Smooth muscle cell of the coronary artery (primary cell): Measurements from ENCODE around the gene SLC16A4. TPM values are rescaled to one million over a fixed set of nuclear protein-coding genes. Genes with fewer than 3 reads are reported as not detected.

Experiments
- total RNA-seq: library from RNA; depleted of rRNA; stranded (reverse); fragments of >200 nt; gene quantifications from 2 replicates; pipeline ENCODE4 v1.2.3, GENCODE V29; 2014; ENCODE audit warnings: low replicate concordance

SLC16A4 gene
- 10.3 and 44.4 TPM in 2 replicates for total RNA-seq

GRCh38 chr1:110390692-110391245 is at the start of gene SLC16A4:
Gene SLC16A4 (minus strand): TSS chr1:110391026. CDS start chr1:110389323, 1,703 bp downstream.

GRCh38 chr1:110407260-110408210 is 16.7 kb upstream of the SLC16A4 start, which contains the start of gene LAMTOR5:
Gene LAMTOR5 (minus strand): TSS chr1:110407694. CDS start chr1:110407620, 74 bp downstream.

GRCh38 chr1:110338886-110339406 is 51.9 kb downstream of the SLC16A4 start, which contains the start of gene RBM15:
Gene RBM15 (plus strand): TSS chr1:110339377. CDS start chr1:110339406, 29 bp downstream.

Other genes starting within 250 kb of the SLC16A4 start
- gene SLC6A17, start 240.5 kb downstream of the SLC16A4 start, total RNA-seq = under 0.01 and 0.82 TPM in 2 replicates
- gene KCNC4, start 180.7 kb downstream of the SLC16A4 start, total RNA-seq = 1.2 and 5.3 TPM in 2 replicates
- gene RBM15, start 51.6 kb downstream of the SLC16A4 start, total RNA-seq = 25.0 and 26.9 TPM in 2 replicates
- 81.1 and 82.1 TPM in 2 replicates for gene LAMTOR5, start 16.7 kb upstream of the SLC16A4 start, total RNA-seq
- not detected in 2 replicates for gene PROK1, start 60.1 kb upstream of the SLC16A4 start, total RNA-seq
- not detected in 2 replicates for gene KCNA10, start 128.1 kb upstream of the SLC16A4 start, total RNA-seq
- gene KCNA2, start 215.3 kb upstream of the SLC16A4 start, total RNA-seq = not detected in 2 replicates